HG02571 (cell line): ENCODE results near the gene ADORA2A.

ENCODE experiments used
- ATAC-seq: cut with Tn5 transposase; IDR thresholded peaks from one replicate; pipeline ENCODE4 v1.9.1; 2021; ENCODE audit warnings: mild to moderate bottlenecking, moderate library complexity; ENCODE audit not compliant: unreplicated experiment

Gene ADORA2A

DNA sequence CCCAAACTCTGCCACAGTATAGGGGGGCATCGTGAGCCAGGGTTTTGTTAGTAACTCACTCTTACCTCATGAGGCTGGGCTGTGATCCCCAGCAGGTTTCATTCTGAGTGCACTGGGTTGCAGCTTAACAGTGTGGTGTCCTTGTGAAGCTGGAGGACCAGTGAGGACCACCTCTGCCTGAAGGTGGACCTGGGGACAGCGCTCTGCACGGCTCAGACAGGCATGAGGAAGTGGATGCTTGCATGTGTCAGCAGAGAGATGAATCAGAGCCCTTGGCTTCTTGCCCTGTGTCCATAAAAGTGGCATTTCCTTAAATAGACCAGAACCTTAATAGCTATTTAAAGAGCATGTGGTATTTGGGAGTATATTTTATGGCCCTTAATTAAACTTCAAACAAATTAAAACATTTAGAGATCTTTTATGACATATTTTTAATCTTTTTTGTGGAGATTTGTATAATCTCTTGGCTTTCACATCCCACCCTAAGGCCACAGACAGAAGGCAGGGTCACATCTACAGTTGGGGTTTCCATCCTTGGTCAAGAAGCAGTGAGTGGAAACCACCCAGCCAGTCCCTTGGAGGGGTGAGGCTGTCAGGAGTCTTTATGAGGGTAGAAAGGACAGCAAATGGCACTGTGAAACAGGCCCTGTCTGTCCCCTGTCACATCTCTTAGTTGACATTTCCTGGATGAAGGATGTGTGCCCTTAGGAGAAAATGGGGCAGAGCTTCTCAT, 24.8 kb upstream of the ADORA2A start:
- no peak for ATAC-seq

DNA sequence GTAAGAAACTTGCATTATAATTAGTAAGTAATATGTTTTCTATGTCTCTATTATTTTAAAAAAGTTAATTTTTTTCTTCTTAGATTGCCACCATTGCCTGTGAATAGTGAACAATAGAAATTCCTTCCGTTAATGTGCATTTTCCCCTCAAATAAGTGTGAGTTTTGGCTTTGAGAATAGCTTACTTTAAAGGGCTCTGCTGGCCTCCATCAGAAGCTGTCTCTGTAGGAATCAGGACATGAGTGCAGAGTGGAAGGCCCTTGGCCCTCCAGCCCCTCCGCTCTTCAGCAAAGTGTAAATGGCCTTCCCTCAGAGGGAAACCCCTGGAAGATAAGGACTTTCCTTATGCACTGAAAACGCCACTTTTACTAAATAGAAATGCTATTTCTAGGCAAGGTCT, 24.1 kb upstream of the ADORA2A start:
- ATAC-seq: no peak

DNA sequence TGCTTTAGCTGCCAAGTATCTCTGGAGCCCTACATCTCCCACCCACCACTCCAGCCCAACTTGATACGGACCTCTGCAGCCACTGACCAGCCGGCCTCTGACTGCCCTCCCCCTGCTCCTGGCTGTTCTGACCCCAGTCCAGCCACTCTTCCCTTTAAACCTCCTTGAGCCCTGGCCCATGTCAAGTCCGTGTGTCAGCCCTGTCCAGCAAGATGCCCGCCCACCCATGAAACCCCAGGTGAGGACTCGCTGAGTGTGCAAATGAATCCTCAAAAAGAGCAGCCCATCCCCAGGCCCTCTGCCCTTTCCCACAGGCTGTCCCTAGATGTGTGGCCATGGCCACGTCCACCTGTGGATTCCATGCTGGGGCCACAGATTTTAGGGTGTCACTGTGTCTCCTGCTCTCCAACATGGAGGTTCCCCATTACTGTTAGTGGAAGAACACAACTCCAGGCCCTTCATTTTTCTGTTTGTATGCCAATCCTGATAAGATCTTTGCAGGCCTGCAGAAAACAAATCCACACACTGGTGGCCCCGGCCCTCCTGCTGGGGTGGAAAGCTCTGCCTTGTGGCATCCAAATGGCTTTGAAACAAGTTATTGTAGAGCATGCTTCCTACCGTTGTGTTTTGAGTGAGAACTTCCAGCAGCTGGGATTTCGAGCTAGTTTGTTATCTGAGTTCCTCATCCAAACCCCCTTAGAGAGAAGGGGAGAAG, 22.7 kb upstream of the ADORA2A start:
- ATAC-seq: no peak

DNA sequence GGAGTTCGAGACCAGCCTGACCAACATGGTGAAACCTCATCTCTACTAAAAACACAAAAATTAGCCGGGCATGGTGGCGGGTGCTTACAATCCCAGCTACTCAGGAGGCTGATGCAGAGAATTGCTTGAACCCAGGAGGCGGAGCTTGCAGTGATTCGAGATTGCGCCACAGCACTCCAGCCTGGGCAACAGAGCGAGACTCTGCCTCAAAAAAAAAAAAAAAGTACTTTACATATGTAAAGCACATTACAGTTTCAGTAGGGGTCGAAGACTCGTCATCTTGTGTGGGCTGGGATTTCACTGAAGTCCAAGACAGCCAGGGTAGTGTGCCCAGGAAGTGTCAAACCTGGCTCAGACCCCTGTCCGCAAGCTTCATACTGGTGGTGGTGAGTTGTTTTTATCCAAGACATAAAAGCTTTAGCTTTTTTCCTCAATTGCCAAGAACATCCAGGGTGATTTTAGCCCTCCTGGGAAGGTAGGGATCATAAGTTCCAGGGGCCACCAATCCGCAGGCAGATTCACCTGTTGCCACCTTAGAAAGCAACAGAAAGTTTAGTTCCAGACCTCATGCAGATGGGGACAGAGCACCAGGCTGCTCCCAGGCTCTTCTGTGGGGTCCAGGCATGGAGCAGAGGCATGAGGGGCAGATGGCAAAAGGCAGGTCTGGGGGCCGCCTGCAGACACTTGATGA, 21.6 kb upstream of the ADORA2A start:
- ATAC-seq: no peak

DNA sequence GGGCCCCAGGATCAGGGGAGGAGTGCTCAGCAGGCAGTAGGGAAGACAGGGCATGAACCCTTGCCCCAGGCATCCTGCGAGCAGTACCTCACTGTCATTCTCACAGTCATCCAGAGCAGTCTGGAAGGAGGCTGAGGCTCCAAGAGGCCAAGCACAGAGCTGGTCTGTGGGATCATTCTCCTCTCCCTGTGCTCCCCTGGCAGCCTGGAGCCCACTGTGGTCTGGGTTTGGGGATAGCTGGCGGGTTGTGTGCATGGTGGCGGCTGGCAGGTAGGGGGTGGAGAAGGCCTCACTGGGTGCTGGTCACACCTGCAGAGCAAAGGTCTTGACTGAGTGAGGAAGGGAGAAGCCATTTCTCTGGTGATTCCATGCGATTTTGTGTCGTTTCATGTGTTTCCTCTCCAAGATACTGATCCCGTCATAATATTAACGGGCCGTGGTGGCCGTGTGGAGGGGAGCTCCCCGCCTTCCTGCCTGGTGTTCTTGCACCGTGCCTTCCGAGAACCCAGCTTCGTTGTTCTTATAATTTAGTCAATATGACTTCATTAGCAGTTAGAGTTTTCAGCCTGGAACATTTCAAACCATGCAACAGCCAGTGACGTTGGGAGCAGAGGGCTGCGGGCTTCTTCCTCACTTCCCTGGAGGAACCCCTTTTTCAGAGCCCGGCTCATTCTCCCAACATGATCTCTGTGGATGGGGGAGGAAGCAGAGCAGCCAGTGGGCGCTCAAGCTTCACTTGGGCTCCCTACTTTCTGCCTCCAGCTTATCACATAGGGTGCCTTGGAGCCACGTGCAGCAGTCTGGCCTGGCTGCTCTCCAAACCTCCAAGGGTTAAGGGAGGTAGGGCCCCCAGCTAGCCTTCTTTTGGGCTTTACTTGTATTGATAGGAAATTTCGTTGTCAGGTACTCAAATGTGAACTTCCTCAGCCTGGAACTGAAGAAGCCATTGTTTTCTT, 20.8 kb upstream of the ADORA2A start:
- ATAC-seq: no peak

DNA sequence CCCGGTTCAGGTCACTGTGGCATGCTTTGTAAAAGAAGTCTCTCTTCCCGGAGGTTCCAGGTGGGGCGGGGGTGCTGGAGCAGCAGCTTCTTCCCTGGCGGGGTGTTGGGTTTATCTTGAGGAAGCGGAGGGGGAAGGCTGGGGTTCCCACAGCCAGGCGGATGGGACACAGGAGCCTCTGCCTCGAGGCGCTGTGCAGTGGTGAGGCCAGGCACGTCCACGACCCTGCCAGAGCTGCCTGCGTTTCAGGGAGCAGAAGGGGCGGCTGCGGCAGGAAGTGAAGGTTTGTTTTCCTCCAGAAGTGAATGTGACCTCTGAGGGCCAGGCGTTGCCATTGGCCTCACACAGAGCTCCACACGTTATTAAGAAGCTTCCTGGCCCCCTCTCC, 20.1 kb upstream of the ADORA2A start:
- no peak for ATAC-seq

DNA sequence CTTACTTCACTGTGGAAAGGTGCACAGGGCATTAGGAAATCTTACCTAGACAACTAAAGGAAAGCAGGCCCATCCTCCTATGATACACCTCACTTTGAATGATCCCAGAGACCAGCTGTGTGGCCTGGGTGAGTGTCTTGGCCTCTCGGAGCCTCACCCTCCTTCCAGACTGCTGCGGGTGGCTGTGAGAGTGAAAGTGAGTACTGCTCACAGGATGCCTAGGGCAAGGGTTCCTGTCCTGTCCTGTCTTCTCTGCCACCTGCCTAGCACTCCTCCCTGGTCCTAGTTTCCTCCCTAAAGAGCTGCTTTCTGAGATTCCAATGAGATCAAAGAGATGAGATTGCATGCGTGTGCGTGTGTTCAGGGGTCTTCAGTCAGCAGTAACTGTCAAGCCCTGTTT, 19.5 kb upstream of the ADORA2A start:
- ATAC-seq: no peak

DNA sequence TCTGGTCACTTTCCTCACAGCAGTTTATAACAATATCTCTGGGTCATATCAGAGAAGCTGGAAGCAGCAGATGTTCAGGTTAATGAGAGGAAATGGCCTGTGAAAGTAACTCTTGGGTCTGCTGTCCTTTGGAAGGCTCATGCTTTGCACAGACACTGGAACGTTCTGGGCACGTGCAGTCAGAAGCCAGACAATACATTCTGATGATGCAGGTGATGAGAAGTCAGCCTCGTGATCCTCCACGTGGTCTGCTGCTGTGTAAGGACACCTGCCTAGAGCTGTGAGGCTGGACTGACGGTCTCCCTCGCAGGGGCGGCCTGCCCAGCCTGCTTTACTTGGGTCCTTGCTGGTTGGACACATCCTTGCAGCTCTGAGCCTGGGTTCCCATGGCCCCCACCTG, 18.8 kb upstream of the ADORA2A start:
- no peak for ATAC-seq

DNA sequence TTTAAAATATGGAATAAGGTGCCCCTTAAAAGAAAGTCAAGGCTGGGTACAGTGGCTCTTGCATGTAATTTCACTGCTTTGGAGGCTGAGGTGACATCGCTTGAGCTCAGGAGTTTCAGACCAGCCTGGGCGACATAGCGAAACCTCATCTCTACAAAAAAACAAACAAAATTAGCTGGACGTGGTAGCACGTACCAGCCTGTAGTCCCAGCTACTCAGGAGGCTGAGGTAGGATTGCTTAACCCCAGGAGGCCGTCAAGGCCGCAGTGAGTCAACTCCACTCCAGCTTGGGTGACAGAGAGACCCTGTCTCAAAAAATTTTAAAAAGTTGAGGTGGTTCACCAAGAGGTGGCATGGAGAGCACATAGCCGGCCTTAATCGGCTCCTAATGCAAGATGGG, 17.7 kb upstream of the ADORA2A start:
- ATAC-seq: no peak

DNA sequence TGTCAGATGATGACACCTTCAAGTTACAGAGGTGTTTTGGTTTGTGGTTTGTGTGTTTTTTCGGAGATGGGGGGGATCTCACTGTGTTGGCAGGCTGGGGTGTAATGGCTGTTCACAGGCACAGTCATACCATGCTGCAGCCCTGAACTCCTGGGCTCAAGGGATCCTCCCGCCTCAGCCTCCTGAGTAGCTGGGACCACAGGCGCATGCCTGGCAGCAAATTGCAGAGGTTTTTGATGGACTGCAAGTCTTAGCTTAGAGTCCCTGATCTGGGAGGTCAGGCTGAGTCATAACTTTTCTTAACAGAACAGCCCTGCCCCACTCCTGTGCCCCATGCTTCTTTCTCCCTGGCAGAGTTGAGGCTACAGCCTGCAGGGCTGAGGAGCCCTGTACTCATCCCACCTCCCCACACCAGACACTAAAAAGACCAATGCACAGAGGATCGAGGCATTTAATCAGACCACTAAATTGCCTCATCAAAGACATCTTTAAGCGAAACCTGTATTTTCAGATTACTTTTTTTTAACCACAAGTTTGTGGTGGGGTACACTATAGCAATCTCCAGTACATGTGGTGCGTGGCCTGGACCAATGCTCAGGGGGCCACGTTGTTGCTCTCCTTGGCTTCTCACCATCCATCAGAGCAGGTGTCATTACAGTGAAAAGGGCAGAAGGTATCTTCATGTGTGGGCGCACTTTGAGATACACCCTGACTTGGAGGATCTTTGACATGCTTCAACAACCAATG, 17.1 kb upstream of the ADORA2A start:
- no peak for ATAC-seq

DNA sequence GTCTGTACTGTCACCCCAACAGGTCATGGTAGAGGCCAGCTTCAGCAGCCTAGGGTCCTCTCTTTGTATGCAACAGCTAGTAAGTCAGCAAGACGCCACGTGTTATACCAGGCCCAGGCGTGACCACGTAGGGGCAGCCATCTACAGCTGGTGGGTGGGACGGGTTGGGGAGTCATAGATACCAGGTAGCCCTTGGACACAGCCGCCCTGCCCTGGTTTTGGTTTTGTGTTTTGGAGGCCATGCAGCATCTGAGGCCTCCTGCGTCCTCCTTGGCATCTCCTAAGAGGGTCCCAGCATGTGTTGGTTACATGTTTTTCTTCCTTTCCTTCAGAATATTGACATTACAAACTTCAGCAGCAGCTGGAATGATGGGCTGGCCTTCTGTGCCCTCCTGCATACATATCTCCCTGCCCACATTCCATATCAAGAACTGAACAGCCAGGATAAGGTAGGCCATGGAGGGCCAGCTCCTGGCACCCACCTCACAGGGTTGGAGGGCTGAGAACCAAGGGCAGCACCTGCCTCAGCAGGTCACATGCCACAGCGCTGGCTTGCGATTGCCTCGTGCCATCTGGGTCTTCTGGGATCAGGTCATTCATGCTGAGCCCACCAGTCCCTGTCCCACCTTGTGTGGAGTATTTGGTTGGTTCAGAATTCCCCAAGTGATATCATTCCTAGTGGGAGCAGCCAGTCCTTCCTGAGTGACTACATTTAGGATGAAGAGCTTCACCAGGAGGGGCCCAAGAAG, 16.0 kb upstream of the ADORA2A start:
- ATAC-seq: no peak

DNA sequence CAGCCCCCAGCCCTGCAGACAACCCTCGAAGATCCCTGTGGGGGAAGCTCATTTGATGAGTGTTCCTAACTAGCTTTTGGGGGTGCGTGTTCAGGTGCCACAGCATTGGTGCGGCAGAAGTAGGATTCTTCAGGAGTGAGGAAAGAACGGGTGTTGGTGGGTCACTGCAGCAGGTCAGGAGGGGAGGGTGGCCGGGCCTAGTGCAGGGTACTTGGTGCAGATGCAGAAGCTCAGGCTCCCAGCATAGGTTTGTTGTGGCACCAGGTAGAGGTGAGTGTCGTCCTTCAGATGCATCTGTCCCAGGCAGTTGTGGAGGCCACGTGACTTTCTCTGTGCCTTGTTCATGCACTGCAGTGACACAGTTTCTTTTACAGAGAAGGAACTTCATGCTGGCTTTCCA, 15.1 kb upstream of the ADORA2A start:
- ATAC-seq: no peak

DNA sequence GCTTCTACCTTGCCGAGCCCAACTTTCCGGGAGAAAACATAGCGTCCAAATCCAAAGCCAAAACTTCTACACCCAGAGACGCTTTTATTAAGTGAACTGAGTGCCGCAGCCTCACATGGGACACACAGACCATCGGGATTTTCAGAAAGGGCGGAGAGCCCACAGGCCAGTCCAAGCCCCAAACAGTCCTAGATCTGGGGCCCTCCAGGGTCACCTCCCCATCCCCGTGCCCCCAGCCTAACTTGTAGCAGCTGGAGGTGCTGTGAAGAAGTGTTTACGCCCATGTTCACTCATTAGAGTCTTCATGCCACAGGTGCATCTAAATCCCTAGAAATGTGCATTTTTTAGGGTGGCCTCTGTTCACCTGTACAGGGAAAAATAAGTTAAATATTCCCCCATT, 14.1 kb upstream of the ADORA2A start:
- no peak for ATAC-seq

DNA sequence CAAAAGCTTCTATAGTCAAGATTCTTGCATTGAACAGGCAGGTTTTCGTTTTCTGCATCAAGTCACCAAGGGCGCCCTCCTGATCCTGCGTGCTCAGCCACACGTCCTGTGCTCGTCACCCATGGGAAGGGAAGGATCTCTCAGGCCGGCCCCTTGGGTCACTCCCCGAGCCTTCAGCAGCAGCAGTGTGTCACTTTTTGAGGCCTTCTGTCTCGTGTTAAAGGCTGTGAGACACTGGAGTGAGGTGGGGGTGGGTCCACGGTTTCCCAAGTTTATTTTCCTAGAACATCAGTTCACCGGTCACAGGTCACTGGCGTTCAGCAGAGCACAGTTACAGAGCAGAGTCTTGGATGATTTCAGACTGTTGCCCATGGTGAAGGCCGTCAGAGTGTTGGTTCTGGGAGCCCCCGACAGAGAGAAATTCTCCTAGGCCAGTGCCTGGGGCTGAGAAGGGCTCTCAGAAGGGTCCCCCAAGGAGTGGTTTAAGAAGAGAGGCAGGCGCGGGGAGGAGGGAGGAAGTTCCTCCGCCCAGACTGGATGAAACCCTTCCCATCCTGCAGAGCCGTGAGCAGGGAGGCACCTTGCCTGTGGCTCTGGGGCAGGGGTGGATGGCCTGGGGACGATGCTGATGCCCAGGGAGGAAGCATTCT, 13.5 kb upstream of the ADORA2A start:
- ATAC-seq: no peak

DNA sequence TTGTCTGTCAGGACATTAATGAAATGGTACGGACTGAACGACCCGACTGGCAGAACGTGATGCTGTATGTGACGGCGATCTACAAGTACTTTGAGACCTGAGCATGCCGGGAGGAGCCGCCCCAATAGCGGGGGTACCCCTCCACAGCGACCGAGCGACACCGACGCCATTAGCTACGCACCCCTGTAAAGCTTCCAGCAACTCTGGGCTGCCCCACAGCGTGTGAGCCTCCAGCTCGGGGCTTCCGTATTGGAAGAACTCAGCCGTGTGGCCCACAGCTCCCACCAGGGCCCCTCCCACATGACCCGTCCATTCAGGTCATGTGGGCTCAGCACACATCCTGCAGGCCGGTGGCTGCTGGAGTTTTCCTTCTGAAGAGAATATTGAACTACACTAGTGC, 12.9 kb upstream of the ADORA2A start:
- ATAC-seq: no peak

DNA sequence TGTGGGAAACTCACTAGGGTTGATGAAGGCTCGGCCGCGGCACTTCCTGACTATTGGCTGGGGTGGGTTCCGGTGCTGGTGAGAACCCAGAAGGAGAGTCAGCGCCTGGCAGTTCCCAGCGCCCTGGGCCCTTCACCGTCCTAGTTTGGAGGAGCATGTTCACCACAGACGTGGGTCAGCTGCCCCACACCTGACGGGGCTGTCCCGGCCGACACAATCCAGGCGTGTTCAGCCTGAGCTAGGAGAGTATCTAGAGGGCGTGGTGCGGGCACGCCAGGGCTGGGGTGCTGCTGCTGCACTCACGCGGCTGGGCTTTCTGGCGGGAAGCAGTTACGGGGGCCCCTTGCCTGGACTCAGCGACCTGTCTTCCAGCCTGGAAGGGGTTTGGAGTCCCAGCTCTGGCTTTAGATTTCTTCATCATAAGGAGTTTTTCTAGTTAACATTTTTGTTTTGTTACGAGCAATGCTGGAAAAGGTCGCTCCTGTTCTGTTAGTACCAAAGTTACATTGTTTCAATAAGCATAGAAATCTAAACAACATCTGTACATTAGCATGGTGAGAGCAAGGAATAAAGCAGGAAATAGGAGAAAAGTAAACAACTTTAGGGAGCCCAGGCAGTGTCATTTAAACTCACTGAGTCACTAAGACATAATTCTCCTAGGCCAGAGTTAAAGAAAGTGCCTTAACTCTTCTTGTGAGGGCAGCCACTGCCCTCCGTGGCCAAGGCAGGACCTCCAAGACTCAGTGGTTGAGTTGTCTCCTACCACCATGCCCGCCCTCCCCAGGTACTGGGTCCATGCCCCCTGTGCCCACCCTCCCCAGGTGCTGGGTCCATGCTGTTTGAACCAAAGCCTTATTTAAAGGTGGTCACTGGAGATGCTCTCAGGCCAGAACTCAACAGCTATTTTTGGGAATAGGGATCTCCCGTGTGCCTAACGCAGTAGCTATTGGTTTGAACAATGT, 12.1 kb upstream of the ADORA2A start:
- ATAC-seq: no peak

DNA sequence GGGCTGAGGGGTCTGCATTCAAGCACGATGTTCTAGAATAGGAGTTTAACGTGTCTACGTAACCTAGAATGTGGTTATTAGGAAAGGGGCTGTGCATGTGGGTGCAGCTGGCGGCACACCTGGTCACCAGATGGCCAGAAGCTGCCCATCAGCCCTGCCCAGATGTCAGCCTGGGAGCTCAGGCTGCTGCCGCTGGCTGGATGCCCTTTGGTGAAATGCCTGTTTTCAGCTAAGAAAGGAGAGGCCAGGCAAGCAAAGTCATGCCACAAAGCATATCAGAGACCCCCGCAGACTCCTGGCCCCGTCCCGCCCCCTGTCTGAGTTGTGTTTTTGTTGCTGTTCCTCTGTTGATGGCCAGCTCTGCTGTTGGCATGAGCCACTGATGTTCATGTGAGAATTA, 11.3 kb upstream of the ADORA2A start:
- no peak for ATAC-seq

DNA sequence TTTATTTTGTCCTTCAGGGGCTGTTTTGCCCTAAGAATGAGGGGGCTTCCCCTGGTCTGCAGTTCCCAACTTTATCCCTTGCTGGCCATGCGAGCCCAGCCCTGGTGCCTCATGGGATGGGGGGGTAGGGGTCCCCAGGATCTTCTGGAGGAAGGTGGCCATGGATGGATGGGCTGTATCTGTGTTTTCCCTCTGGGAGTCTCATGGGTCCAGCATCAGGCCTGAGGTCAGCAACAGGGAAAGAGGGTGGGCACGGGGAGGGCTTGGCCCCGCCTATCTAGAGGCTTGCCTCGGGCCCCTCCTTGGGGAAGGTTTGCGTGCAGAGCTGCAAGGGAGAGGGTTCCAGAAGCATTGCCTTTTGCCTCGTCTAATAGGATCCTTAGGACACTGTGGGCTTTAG, 10.8 kb upstream of the ADORA2A start:
- ATAC-seq: no peak
